IMR-90 (cell line): ENCODE measurements around the gene TMEM237. TPM values are rescaled to one million over a fixed set of nuclear protein-coding genes. Genes with fewer than 3 reads are reported as not detected.
A peak's percentile ranks its signal among the peaks of the same experiment; 100 is the strongest.

ENCODE experiments used
- ATAC-seq: fragments of 200-7000 bp; cut with Tn5 transposase; 2 replicates; pipeline ENCODE4 v1.9.1; 2020; ENCODE audit warnings: low read depth, mild to moderate bottlenecking, moderate library complexity
- BruUV-seq: library from RNA; stranded (reverse); fragments of 400-500 nt; replicated peaks from 2 replicates; lab custom pipeline; 2021; lab: Mats Ljungman, UMichigan
- CTCF ChIA-PET: fragments of 300-600 bp; formaldehyde crosslinking; extraction: SDS; loops from one replicate; lab custom pipeline; 2021; ENCODE audit warnings: antibody characterized with exemption; lab: Yijun Ruan, JAX
- POLR2A ChIA-PET: fragments of 300-600 bp; sonication (Branson Sonifier 250); formaldehyde crosslinking; loops from one replicate; lab custom pipeline; 2022; ENCODE audit warnings: antibody characterized with exemption; ENCODE audit not compliant: unreplicated experiment; lab: Charles Lee
- DNase-seq: peaks from one replicate; pipeline ENCODE4 v3.0.0; 2013
- H2AFZ ChIP-seq: replicated peaks from 2 replicates; pipeline ENCODE3; 2013; ENCODE audit warnings: low read length, mild to moderate bottlenecking; ENCODE audit not compliant: poor library complexity
- H2AK5ac ChIP-seq: 2 replicates; pipeline ENCODE4 v1.6.1; 2013; ENCODE audit warnings: low read depth, low read length, inconsistent platforms
- H2AK9ac ChIP-seq: replicated peaks from 2 replicates; pipeline ENCODE3; 2013; ENCODE audit warnings: mild to moderate bottlenecking, low read depth, low read length, moderate library complexity; ENCODE audit not compliant: poor library complexity
- H2BK120ac ChIP-seq: 2 replicates; pipeline ENCODE4 v1.6.1; 2013; ENCODE audit warnings: low read depth, low read length, inconsistent platforms
- H2BK15ac ChIP-seq: 3 replicates; pipeline ENCODE4 v1.6.1; 2013; ENCODE audit warnings: low read depth, low read length, inconsistent platforms
- H2BK20ac ChIP-seq: 2 replicates; pipeline ENCODE4 v1.6.1; 2013; ENCODE audit warnings: low read depth, mild to moderate bottlenecking, inconsistent platforms, low read length, moderate library complexity
- H2BK5ac ChIP-seq: 2 replicates; pipeline ENCODE4 v1.6.1; 2013; ENCODE audit warnings: mild to moderate bottlenecking, low read depth, low read length, inconsistent platforms; ENCODE audit not compliant: poor library complexity, severe bottlenecking
- H3K14ac ChIP-seq: replicated peaks from 2 replicates; pipeline ENCODE4 v1.6.1; 2013; ENCODE audit warnings: low read depth, low read length, inconsistent platforms
- H3K18ac ChIP-seq: 2 replicates; pipeline ENCODE4 v1.6.1; 2013; ENCODE audit warnings: low read depth, low read length, control low read depth
- H3K23ac ChIP-seq: 2 replicates; pipeline ENCODE4 v1.6.1; 2013; ENCODE audit warnings: low read depth, low read length, inconsistent platforms
- H3K27ac ChIP-seq: 2 replicates; pipeline ENCODE4 v1.5.1; 2013; ENCODE audit warnings: mild to moderate bottlenecking, control low read depth, low read length; ENCODE audit not compliant: insufficient read depth
- H3K27me3 ChIP-seq: 2 replicates; pipeline ENCODE4 v1.6.1; 2013; ENCODE audit warnings: low read length; ENCODE audit not compliant: control insufficient read depth, insufficient read depth
- H3K36me3 ChIP-seq: 2 replicates; pipeline ENCODE4 v1.6.1; 2013; ENCODE audit warnings: low read length, mixed read lengths; ENCODE audit not compliant: control insufficient read depth, insufficient read depth
- H3K4ac ChIP-seq: 2 replicates; pipeline ENCODE4 v1.6.1; 2013; ENCODE audit warnings: low read depth, low read length, inconsistent platforms
- H3K4me1 ChIP-seq: 2 replicates; pipeline ENCODE4 v1.6.1; 2013; ENCODE audit warnings: low read length, mixed read lengths; ENCODE audit not compliant: control insufficient read depth, insufficient read depth
- H3K4me2 ChIP-seq: 2 replicates; pipeline ENCODE4 v1.6.1; 2013; ENCODE audit warnings: low read depth, mild to moderate bottlenecking, control low read depth, low read length, moderate library complexity
- H3K4me3 ChIP-seq: 2 replicates; pipeline ENCODE4 v1.5.1; 2013; ENCODE audit warnings: low read depth, mild to moderate bottlenecking, control low read depth, low read length, moderate library complexity; ENCODE audit not compliant: insufficient read depth
- H3K56ac ChIP-seq: 2 replicates; pipeline ENCODE4 v1.6.1; 2013; ENCODE audit warnings: low read length, inconsistent platforms; ENCODE audit not compliant: insufficient read depth; ENCODE audit errors: extremely low read depth
- H3K79me1 ChIP-seq, 2 experiments: 2 replicates each; pipeline ENCODE4 v1.6.1; 2013; ENCODE audit warnings: low read length in 2 of 2, inconsistent platforms in 1 of 2, low read depth in 1 of 2
- H3K9ac ChIP-seq: 2 replicates; pipeline ENCODE4 v1.6.1; 2013; ENCODE audit warnings: low read depth, low read length, control low read depth
- H3K9me1 ChIP-seq: 2 replicates; pipeline ENCODE4 v1.6.1; 2013; ENCODE audit warnings: low read length, inconsistent platforms; ENCODE audit not compliant: insufficient read depth
- H3K9me3 ChIP-seq: 2 replicates; pipeline ENCODE4 v1.6.1; 2013; ENCODE audit warnings: low read length; ENCODE audit not compliant: control insufficient read depth, insufficient read depth
- H4K20me1 ChIP-seq: 2 replicates; pipeline ENCODE4 v1.6.1; 2013; ENCODE audit warnings: low read length, inconsistent platforms; ENCODE audit not compliant: insufficient read depth
- H4K5ac ChIP-seq: 2 replicates; pipeline ENCODE4 v1.6.1; 2013; ENCODE audit warnings: mild to moderate bottlenecking, low read depth, low read length, control low read depth
- H4K8ac ChIP-seq, 2 experiments: 2 replicates each; pipeline ENCODE4 v1.6.1; 2013; ENCODE audit warnings: low read depth in 2 of 2, low read length in 2 of 2, control low read depth in 1 of 2, inconsistent platforms in 1 of 2
- H4K91ac ChIP-seq: 2 replicates; pipeline ENCODE4 v1.6.1; 2013; ENCODE audit warnings: low read depth, low read length, inconsistent platforms; ENCODE audit not compliant: insufficient read depth
- CEBPB ChIP-seq: IDR thresholded peaks from 2 replicates; pipeline ENCODE4 v1.6.1; 2012; ENCODE audit warnings: low read depth, low read length, improper control_type of control experiment
- ELK1 ChIP-seq: fragments of 150-350 bp; IDR thresholded peaks from 2 replicates; pipeline ENCODE4 v1.6.1; 2016; ENCODE audit warnings: low read depth, mild to moderate bottlenecking, low read length, moderate library complexity, borderline replicate concordance
- FOS ChIP-seq: fragments of 150-350 bp; IDR thresholded peaks from 2 replicates; pipeline ENCODE4 v1.6.1; 2016; ENCODE audit warnings: low read depth, low read length
- MXI1 ChIP-seq: IDR thresholded peaks from 2 replicates; pipeline ENCODE4 v1.6.1; 2012; ENCODE audit warnings: low read depth, mild to moderate bottlenecking, low read length, moderate library complexity, borderline replicate concordance
- USF2 ChIP-seq: fragments of 150-350 bp; IDR thresholded peaks from 2 replicates; pipeline ENCODE4 v1.6.1; 2017; ENCODE audit warnings: mild to moderate bottlenecking, antibody characterized with exemption, low read length, low read depth
- WGBS, 2 experiments: methylation state at CpG; one replicate each; pipeline versions ENCODE4 v1.1.5 to v1.1.7; 2013; ENCODE audit warnings: missing lambda C conversion rate in 2 of 2; ENCODE audit not compliant: insufficient read length in 1 of 2; ENCODE audit errors: extremely low coverage in 2 of 2; 5-methylcytosine and 5-hydroxymethylcytosine counted together
- dilution Hi-C: fragments of 300-500 bp; cut with HindIII; formaldehyde crosslinking; loops from one replicate; pipeline ENCODE4 v1.14.3; 2018; ENCODE audit warnings: low sequenced_read_pairs; ENCODE audit not compliant: unreplicated experiment
- in situ Hi-C: fragments of 300-500 bp; cut with MboI; formaldehyde crosslinking; loops from 3 replicates; pipeline ENCODE4 v1.14.3; 2019; ENCODE audit warnings: low sequenced_read_pairs, inconsistent platforms, mixed read lengths
- intact Hi-C: fragments of 100-400 bp; cut with micrococcal nuclease; formaldehyde crosslinking; loops from 2 replicates; pipeline ENCODE4 v1.10.0; 2022
- polyA plus RNA-seq, 3 experiments: library from polyadenylated mRNA; depleted of rRNA; stranded (reverse); fragments of >200 nt; gene quantifications; 2 replicates each; pipeline ENCODE4 v1.2.3, GENCODE V29; 2012; ENCODE audit warnings: low replicate concordance in 1 of 3
- total RNA-seq: library from RNA; depleted of rRNA; stranded (reverse); fragments of >200 nt; gene quantifications from 2 replicates; pipeline ENCODE4 v1.2.3, GENCODE V29; 2012

TMEM237 gene
- total and polyA plus RNA-seq, 2 of the 4 experiments (the other 2 are of a cell fraction) = 29.4 to 58.8 TPM

GRCh38 chr2:201580486-201580885, 62.8 kb downstream of the TMEM237 start:
- Histone ChIP-seq H3K9me1 (peaks cover 7% of the 10 kb centered on the region; the same call in 1 of the 2 replicates), H3K14ac (no peak overlapping the region; the same call in 1 of the 2 replicates), H2AK9ac (no peak overlapping the region), H2BK5ac (peak overlapping the region; percentile 88), H3K9me3 (no peaks in the 10 kb centered on the region), H4K20me1 (no peaks in the 10 kb centered on the region), H2BK120ac (peak overlapping the region; percentile 64; the same call in 1 of the 2 replicates), H3K4me2 (peak overlapping the region; percentile 75; the same call in 1 of the 2 replicates), H2AK5ac (no peak overlapping the region), H2BK20ac (no peak overlapping the region), H3K27ac (peak overlapping the region; percentile 96; the same call in 1 of the 2 replicates), H3K23ac (no peak overlapping the region; the same call in 1 of the 2 replicates), H3K36me3 (no peaks in the 10 kb centered on the region), H3K4ac (no peak overlapping the region), H4K5ac (peak overlapping the region; percentile 77; the same call in 1 of the 2 replicates), H4K91ac (no peak overlapping the region), H3K79me1 (no peaks in the 10 kb centered on the region), H3K18ac (peak overlapping the region; percentile 96), H3K9ac (no peak overlapping the region), H4K8ac (peak overlapping the region in 1 of 2 experiments; percentile 67; a peak in 1 of 4 replicates), H3K56ac (no peak overlapping the region), H2AFZ (no peak overlapping the region), H3K4me1 (peaks cover 12% of the 10 kb centered on the region), H3K27me3 (no peaks in the 10 kb centered on the region), H2BK15ac (no peak overlapping the region), H3K4me3 (no peak overlapping the region)
- TF ChIP-seq ELK1 = no peak
- peak; percentile 98 for TF ChIP-seq CEBPB
- no peak for TF ChIP-seq MXI1
- no peak for TF ChIP-seq FOS
- TF ChIP-seq USF2 = no peak
- no TSS peak for BruUV-seq
- peak; percentile 91 for ATAC-seq
- in situ Hi-C loops = no loop called here
- intact Hi-C loops = no loop called here
- POLR2A ChIA-PET = no interaction called here
- WGBS, 2 experiments = no CpG with 5 or more reads among the region's 2 CpGs
- DNase-seq = peak; percentile 89
- dilution Hi-C loops = no loop called here
- CTCF ChIA-PET = interaction anchor here (0.6 kb wide), 1 partner anchor 64 kb away, joined by 3 read pairs; no protein-coding TSS in a partner anchor
